Liver (tissue), 9 donors: ENCODE data around the gene DCTN4. TPM values are rescaled to one million over a fixed set of nuclear protein-coding genes. Genes with fewer than 3 reads are reported as not detected.

Source experiments
- DNase-seq: peaks from one replicate; pipeline ENCODE4 v3.0.0-alpha.2; 2017; ENCODE audit warnings: low spot score
- H3K27ac ChIP-seq, 2 donors: one replicate each; pipeline ENCODE4 v1.7.0; 2013; ENCODE audit warnings: inconsistent platforms in 2 of 2, low read length in 2 of 2, control low read depth in 1 of 2, low read depth in 1 of 2, mild to moderate bottlenecking in 1 of 2
- H3K27me3 ChIP-seq, 4 donors: one replicate each; pipeline versions ENCODE4 v1.6.1 to v1.7.0; 2013; ENCODE audit warnings: low read length in 3 of 4, inconsistent platforms in 1 of 4, mild to moderate bottlenecking in 1 of 4, moderate library complexity in 1 of 4; ENCODE audit not compliant: control insufficient read depth in 4 of 4, insufficient read depth in 4 of 4
- H3K36me3 ChIP-seq, 4 donors: one replicate each; pipeline versions ENCODE4 v1.6.1 to v1.7.0; 2013; ENCODE audit warnings: low read length in 3 of 4, mild to moderate bottlenecking in 3 of 4, low read depth in 1 of 4, moderate library complexity in 1 of 4; ENCODE audit not compliant: control insufficient read depth in 4 of 4, insufficient read depth in 3 of 4
- H3K4me1 ChIP-seq, 4 donors: one replicate each; pipeline versions ENCODE4 v1.6.1 to v1.7.0; 2013; ENCODE audit warnings: low read length in 3 of 4, mild to moderate bottlenecking in 3 of 4, moderate library complexity in 1 of 4; ENCODE audit not compliant: control insufficient read depth in 4 of 4, insufficient read depth in 4 of 4
- H3K4me3 ChIP-seq, 3 donors: one replicate each; pipeline versions ENCODE4 v1.6.1 to v1.7.0; 2013; ENCODE audit warnings: low read length in 3 of 3, control low read depth in 1 of 3, low read depth in 1 of 3, mild to moderate bottlenecking in 1 of 3
- H3K9ac ChIP-seq, 2 donors: one replicate each; pipeline ENCODE4 v1.7.0; 2013; ENCODE audit warnings: low read length in 2 of 2, mild to moderate bottlenecking in 2 of 2, moderate library complexity in 2 of 2, control low read depth in 1 of 2, low read depth in 1 of 2
- H3K9me3 ChIP-seq, 4 donors: one replicate each; pipeline versions ENCODE4 v1.6.1 to v1.7.0; 2013; ENCODE audit warnings: low read length in 3 of 4; ENCODE audit not compliant: control insufficient read depth in 4 of 4
- ATF3 ChIP-seq: IDR thresholded peaks from 2 replicates; pipeline ENCODE4 v1.6.1; 2016; ENCODE audit warnings: antibody characterized with exemption
- CTCF ChIP-seq: fragments of 150-350 bp; IDR thresholded peaks from 2 replicates; pipeline ENCODE4 v1.5.1; 2017; ENCODE audit warnings: improper control_type of control experiment, low read depth, low read length; ENCODE audit not compliant: missing input control
- FOXA1 ChIP-seq: IDR thresholded peaks from 2 replicates; pipeline ENCODE4 v1.6.1; 2016; ENCODE audit warnings: antibody characterized with exemption
- FOXA2 ChIP-seq: IDR thresholded peaks from 2 replicates; pipeline ENCODE4 v1.6.1; 2016; ENCODE audit warnings: antibody characterized with exemption
- GABPA ChIP-seq, 2 donors: IDR thresholded peaks in 1 of 2; conservative IDR thresholded peaks in 1 of 2; 2 replicates each; pipeline ENCODE4 v1.6.1; 2016; ENCODE audit warnings: antibody characterized with exemption in 2 of 2, mild to moderate bottlenecking in 1 of 2, moderate library complexity in 1 of 2
- HNF4G ChIP-seq: IDR thresholded peaks from 2 replicates; pipeline ENCODE4 v1.6.1; 2016; ENCODE audit warnings: antibody characterized with exemption
- JUND ChIP-seq, 2 donors: IDR thresholded peaks; 2 replicates each; pipeline ENCODE4 v1.6.1; 2016; ENCODE audit warnings: antibody characterized with exemption in 2 of 2
- MAX ChIP-seq: IDR thresholded peaks from 2 replicates; pipeline ENCODE4 v1.6.1; 2016; ENCODE audit warnings: antibody characterized with exemption
- NR2F2 ChIP-seq: IDR thresholded peaks from 2 replicates; pipeline ENCODE4 v1.6.1; 2016; ENCODE audit warnings: antibody characterized with exemption
- RAD21 ChIP-seq, 2 donors: IDR thresholded peaks; 2 replicates each; pipeline ENCODE4 v1.6.1; 2016; ENCODE audit warnings: antibody characterized with exemption in 2 of 2, mild to moderate bottlenecking in 2 of 2
- REST ChIP-seq: IDR thresholded peaks from 2 replicates; pipeline ENCODE4 v1.6.1; 2016; ENCODE audit warnings: antibody characterized with exemption, mild to moderate bottlenecking
- RXRA ChIP-seq, 2 donors: IDR thresholded peaks; 2 replicates each; pipeline ENCODE4 v1.6.1; 2017 to 2018; ENCODE audit warnings: antibody characterized with exemption in 2 of 2, mild to moderate bottlenecking in 1 of 2
- TAF1 ChIP-seq: conservative IDR thresholded peaks from 2 replicates; pipeline ENCODE4 v1.6.1; 2016; ENCODE audit warnings: antibody characterized with exemption, mild to moderate bottlenecking
- YY1 ChIP-seq: IDR thresholded peaks from 2 replicates; pipeline ENCODE4 v1.6.1; 2016; ENCODE audit warnings: antibody characterized with exemption, mild to moderate bottlenecking
- ZBTB33 ChIP-seq: IDR thresholded peaks from 2 replicates; pipeline ENCODE4 v1.6.1; 2016; ENCODE audit warnings: antibody characterized with exemption
- WGBS: extraction: QIAGEN DNeasy Blood & Tissue Kit; methylation state at CpG from one replicate; pipeline ENCODE4 v1.1.7; 2013; 5-methylcytosine and 5-hydroxymethylcytosine counted together
- polyA plus RNA-seq, 2 donors: library from polyadenylated mRNA; stranded (reverse) in 1 of 2; unstranded in 1 of 2; fragments of 200-250 nt in 1 of 2; fragments of >200 nt in 1 of 2; fragmentation: Nextera tagmentation in 1 of 2; extraction: Ambion mirVana in 1 of 2; gene quantifications; one replicate each; pipeline versions ENCODE4 v1.2.1 to v1.2.3, GENCODE V29; 2013 to 2015
- total RNA-seq, 2 donors: library from RNA; depleted of rRNA; stranded (reverse); fragments of >200 nt; gene quantifications; one replicate each; pipeline ENCODE4 v1.2.3, GENCODE V29; 2014
- donor health status: healthy.
- donor health status: healthy.
- donor health status: healthy.
- donor health status: healthy.
- donor health status: healthy.

The DCTN4 gene
- total and polyA plus RNA-seq, 4 donors: 10.3 to 29.6 (median 20.2) TPM

GRCh38 chr5:150804388-150804787 is 45.6 kb upstream of the DCTN4 start (continued):
- TF ChIP-seq REST (no peak), CTCF (no peak)

GRCh38 chr5:150801117-150801927 is 42.5 kb upstream of the DCTN4 start:
- DNase-seq: no peak
- 19% methylated on average over 15 of the region's 15 CpGs for WGBS
- Histone ChIP-seq H3K27ac (no peak overlapping the region), H3K4me3 (no peak overlapping the region), H3K9me3 (peaks cover 0 to 2% (median 0%) of the 10 kb centered on the region in 4 donors), H3K27me3 (no peaks in the 10 kb centered on the region), H3K4me1 (peaks cover 0 to 4% (median 0%) of the 10 kb centered on the region in 4 donors), H3K36me3 (no peaks in the 10 kb centered on the region), H3K9ac (no peak overlapping the region)
- peak; percentile 60 for TF ChIP-seq CTCF
- no peak for TF ChIP-seq HNF4G
- peak; percentile 74 to 77 for TF ChIP-seq RAD21 (IDR thresholded peaks at IDR 0.05)

GRCh38 chr5:150797384-150797783 is 38.6 kb upstream of the DCTN4 start:
- no peak overlapping the region for H3K9ac ChIP-seq
- H3K36me3 ChIP-seq: peaks cover 0 to 4% (median 0%) of the 10 kb centered on the region in 4 donors
- no peak for DNase-seq
- H3K9me3 ChIP-seq: no peaks in the 10 kb centered on the region
- no peaks in the 10 kb centered on the region for H3K27me3 ChIP-seq
- 98% methylated on average over 2 of the region's 2 CpGs for WGBS
- H3K4me3 ChIP-seq: no peak overlapping the region
- H3K4me1 ChIP-seq: peaks cover 0 to 4% (median 0%) of the 10 kb centered on the region in 4 donors
- no peak overlapping the region for H3K27ac ChIP-seq
- TF ChIP-seq TAF1 (no peak), FOXA2 (no peak), ATF3 (no peak), FOXA1 (no peak), MAX (no peak), GABPA (IDR thresholded peaks at IDR 0.05 in 1 of 2, conservative IDR thresholded peaks at IDR 0.05 in 1 of 2) (no peak), HNF4G (no peak), JUND (IDR thresholded peaks at IDR 0.05) (no peak), RAD21 (IDR thresholded peaks at IDR 0.05) (no peak), RXRA (IDR thresholded peaks at IDR 0.05) (no peak), ZBTB33 (no peak), YY1 (no peak), NR2F2 (no peak)
